CD4-positive, alpha-beta T cell treated with Interleukin-21 for 1 hour (primary cell): ENCODE data around the gene CCNQ.

Experiments used
- DNase-seq: peaks from one replicate; pipeline ENCODE4 v3.0.0-alpha.2; 2020

CCNQ gene

GRCh38 chrX:153572601-153573000, 26.3 kb downstream of the CCNQ start:
- DNase-seq, result no peak

- no peak for DNase-seq
Observed at GRCh38 chrX:153571534-153571908, 27.4 kb downstream of the CCNQ start.

- no peak for DNase-seq
Observed at GRCh38 chrX:153569475-153569874, 29.5 kb downstream of the CCNQ start.

GRCh38 chrX:153568451-153569011, 30.4 kb downstream of the CCNQ start:
- no peak for DNase-seq

- DNase-seq, result no peak
Observed at GRCh38 chrX:153565996-153566580, 32.9 kb downstream of the CCNQ start.

DNA sequence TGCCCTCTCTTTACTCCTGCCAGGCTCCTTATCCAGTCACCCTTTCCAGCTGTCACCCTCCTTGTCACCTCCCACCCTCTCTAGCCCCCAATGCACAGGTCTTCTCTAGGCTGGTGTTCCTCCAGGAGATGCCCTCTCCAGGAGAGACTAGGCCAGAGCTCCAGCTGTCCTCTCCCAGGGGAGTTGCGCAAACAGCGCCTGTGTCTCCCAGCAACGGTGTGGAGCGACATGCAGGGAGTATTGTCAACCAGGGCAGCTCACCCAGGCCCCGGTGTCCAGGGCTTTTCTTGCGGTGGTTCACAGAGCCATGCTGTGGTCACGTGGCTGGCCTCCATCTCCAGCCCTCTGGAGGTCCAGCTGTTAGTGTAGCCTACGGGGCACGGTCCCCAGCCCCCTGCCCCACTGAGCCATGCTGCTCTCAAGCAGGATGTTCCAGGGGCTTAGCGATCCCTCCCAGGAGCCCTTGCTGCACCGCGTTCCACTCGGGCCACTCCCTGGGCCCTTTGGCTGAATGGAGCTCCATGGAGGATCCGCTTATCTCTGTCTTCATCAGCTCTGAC, 34.8 kb downstream of the CCNQ start:
- DNase-seq, result no peak

DNA sequence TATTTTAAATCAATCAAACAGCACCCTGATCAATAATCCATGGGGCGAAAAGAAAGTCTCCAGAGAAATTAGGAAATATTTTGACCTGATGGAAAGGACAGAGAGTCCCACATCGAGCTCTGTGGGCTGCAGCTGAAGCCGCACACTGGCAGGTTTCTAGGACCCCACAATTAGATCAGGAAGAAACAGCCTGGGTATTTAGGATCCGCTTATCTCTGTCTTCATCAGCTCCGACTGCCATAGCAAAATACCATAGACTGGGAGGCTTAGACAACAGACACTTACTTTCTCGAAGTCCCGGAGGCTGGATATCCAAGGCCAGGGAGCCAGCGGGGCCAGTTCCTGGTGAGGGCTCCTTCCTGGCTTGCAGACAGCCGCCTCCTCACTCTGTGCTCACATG, 36.4 kb downstream of the CCNQ start:
- DNase-seq, result no peak

GRCh38 chrX:153561337-153561736, 37.6 kb downstream of the CCNQ start:
- no peak for DNase-seq

- no peak for DNase-seq
Observed at GRCh38 chrX:153560466-153560865, 38.5 kb downstream of the CCNQ start.

- no peak for DNase-seq
Observed at GRCh38 chrX:153560000-153560399, 38.9 kb downstream of the CCNQ start.

GRCh38 chrX:153557618-153558355, 41.2 kb downstream of the CCNQ start:
- no peak for DNase-seq

- no peak for DNase-seq
Observed at GRCh38 chrX:153556767-153557166, 42.2 kb downstream of the CCNQ start.

DNA sequence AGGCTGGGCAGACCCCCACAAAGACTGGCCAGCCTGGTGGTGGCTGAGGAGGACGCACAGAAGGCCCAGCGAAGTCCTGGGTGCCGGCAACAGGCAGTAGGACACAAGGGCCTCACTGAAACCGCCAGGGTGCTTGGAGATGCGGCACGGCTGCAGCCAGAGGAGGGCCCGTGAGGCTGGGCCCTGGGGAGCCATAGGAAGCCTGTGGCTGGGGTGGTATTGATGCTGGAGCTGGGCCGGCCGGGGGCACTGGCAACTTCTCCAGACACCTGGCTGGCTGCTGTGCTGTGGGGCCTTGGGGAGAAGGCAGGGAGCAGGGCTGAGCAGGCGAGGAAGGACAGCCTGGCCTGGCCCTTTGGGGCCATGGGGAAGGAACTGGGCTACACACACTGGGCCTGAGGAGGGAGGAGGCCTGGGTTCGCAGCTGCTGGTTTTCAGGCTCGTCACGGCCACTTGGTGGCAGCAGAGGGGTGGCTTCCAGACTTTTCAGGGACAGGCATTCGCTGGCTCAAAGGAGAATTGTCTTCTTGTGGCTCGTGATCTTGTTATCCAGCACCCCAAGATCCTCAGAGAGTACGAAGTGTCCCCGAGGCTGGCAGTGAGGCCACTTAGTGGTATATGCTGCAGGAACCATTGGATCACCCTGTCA, 44.3 kb downstream of the CCNQ start:
- DNase-seq, result peak; percentile 61

DNA sequence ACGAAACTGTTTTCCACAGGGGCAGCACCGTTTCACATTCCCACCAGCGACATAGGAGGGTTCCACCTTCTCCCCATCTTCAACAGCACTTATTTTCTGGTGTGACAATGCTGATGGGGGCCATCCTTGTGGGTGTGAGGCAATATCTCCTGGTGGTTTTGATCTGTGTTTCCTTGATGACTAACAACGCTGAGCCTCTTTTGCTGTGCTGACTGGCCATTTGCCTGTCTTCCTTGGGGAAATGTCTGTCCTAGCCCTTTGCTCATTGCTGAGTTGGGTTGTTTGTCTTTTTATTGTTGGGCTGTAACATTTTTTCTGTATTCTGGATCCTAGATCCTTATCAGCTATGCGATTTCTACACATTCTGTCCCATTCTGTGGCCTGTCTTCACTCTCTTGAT, 47.8 kb downstream of the CCNQ start:
- no peak for DNase-seq

- DNase-seq, result no peak
Observed at GRCh38 chrX:153549807-153550206, 49.1 kb downstream of the CCNQ start.

GRCh38 chrX:153549231-153549630, 49.7 kb downstream of the CCNQ start:
- no peak for DNase-seq

GRCh38 chrX:153547195-153547594, 51.7 kb downstream of the CCNQ start:
- DNase-seq, result no peak

DNA sequence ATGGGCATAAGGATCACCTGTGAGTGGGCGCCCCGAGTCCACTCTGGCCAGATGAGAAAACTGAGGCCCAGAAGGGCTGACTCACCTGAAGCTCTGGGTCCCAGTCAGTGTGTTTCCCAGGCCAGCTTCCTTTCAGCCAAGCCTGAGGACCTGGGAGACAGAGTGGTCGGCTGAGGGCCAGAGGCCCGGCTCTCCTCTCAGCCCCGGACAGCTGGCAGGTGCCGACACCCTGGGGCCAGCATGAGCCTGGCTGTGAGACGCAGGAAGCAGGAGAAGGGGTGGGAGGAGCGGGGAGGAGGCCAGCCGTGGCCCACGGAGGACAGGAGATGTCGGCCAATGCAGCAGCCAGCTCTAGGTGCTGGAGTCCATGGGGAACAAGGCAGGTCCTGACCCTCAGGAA, 52.6 kb downstream of the CCNQ start:
- DNase-seq, result no peak

- no peak for DNase-seq
Observed at GRCh38 chrX:153544727-153545126, 54.2 kb downstream of the CCNQ start.

GRCh38 chrX:153539979-153540358, 59.0 kb downstream of the CCNQ start:
- DNase-seq, result no peak

- DNase-seq, result peak; percentile 57
Observed at GRCh38 chrX:153539171-153539978, 59.6 kb downstream of the CCNQ start.

DNA sequence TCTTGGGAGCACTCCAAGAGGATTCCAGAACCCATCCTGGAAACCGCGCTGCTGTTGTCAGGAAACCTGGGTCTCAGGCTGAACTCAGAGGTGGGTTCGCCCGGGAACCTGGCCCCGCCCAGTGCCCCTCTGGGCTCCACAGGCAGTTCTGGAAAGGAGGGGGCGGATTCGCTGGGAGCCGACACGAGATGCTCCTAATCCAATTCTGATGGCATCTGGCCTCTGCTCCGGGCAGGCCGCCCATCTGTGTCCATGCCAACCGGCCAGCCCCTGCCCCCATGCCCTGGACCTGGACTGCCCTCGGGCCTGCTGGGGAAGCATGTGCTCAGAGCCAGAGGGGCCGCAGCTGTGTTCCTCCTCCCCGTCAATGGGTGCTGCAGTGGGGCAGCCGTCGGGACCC, 60.5 kb downstream of the CCNQ start:
- no peak for DNase-seq
